ENCODE measurements around the gene ABTB2. TPM values are rescaled to one million over a fixed set of nuclear protein-coding genes. Genes with fewer than 3 reads are reported as not detected.
A peak's percentile ranks its signal among the peaks of the same experiment; 100 is the strongest.

Gene ABTB2
- total and polyA plus RNA-seq, 7 donors: 4.5 to 24.7 (median 18.5) TPM

DNA sequence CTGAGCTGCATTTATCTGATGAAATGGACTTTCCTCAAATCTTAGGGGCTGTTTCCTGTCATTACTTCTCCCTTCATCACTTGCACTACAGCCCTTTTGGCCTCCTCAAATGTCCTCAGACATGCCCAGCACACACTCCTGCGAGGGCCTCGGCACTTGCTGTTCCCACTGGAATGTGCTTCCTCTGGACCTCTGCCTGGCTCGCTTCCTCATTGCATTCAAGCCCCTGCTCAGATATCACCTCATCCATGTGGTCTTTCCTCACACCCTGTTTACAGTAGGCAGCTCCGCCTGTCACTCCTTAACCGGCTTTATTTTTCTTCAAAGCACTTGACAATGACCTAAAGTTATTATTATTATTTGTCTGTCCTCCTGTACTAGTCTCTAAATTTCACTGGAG is 243.3 kb downstream of the ABTB2 start:
- Histone ChIP-seq H3K27ac (no peak overlapping the region), H3K4me3 (no peak overlapping the region), H3K4me1 (no peaks in the 10 kb centered on the region), H3K9me3 (no peaks in the 10 kb centered on the region), H3K27me3 (ENCODE audit: insufficient read depth in 3 of 3, low read length in 2 of 3) (no peaks in the 10 kb centered on the region), H3K36me3 (ENCODE audit: insufficient read depth in 1 of 2, low read depth in 1 of 2) (peaks cover 32 to 100% of the 10 kb centered on the region in 2 donors)
- peak; percentile 31 to 78 (median 70) for ATAC-seq
- DNase-seq: no peak
- 33 to 72% (median 45%) methylated on average over 5 of the region's 5 CpGs for WGBS, 3 donors
- TF ChIP-seq, protein P1, sequence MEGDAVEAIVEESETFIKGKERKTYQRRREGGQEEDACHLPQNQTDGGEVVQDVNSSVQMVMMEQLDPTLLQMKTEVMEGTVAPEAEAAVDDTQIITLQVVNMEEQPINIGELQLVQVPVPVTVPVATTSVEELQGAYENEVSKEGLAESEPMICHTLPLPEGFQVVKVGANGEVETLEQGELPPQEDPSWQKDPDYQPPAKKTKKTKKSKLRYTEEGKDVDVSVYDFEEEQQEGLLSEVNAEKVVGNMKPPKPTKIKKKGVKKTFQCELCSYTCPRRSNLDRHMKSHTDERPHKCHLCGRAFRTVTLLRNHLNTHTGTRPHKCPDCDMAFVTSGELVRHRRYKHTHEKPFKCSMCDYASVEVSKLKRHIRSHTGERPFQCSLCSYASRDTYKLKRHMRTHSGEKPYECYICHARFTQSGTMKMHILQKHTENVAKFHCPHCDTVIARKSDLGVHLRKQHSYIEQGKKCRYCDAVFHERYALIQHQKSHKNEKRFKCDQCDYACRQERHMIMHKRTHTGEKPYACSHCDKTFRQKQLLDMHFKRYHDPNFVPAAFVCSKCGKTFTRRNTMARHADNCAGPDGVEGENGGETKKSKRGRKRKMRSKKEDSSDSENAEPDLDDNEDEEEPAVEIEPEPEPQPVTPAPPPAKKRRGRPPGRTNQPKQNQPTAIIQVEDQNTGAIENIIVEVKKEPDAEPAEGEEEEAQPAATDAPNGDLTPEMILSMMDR (IDR thresholded peaks at IDR 0.05): no peak
- intact Hi-C loops (cut with DNase I): loop anchor here in 1 of 2 donors (10.0 kb wide), 1 partner anchor 120 kb away; no protein-coding TSS in a partner anchor

DNA sequence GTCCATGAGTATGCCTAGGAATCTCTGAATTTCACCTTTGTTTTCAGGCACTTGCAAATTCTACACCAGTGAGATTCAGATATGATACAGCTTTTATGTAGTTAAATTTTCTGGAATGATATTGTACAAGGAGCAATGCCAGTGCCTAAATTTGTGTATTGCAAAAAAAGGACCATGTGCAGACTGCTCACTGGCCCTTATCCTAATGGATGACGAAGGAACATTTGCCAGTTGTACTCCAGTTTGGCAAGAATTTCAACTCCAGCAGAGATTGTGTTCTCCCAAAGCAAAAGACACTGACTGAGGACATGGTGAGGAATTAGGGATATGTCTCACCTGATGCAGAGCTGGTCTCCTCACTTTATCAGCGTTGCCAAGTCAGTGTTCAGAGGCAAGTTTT is 243.8 kb downstream of the ABTB2 start:
- H3K4me3 ChIP-seq: no peak overlapping the region
- H3K36me3 ChIP-seq (ENCODE audit: insufficient read depth in 1 of 2, low read depth in 1 of 2): peaks cover 34 to 100% of the 10 kb centered on the region in 2 donors
- intact Hi-C loops (cut with DNase I): loop anchor here in 1 of 2 donors (10.0 kb wide), 1 partner anchor 119 kb away; no protein-coding TSS in a partner anchor
- ATAC-seq (no peak), DNase-seq (no peak)
- no peak overlapping the region for H3K27ac ChIP-seq
- TF ChIP-seq, protein P1 (IDR thresholded peaks at IDR 0.05): no peak
- 60 to 92% (median 78%) methylated on average over 2 of the region's 2 CpGs for WGBS, 3 donors
- H3K27me3 ChIP-seq (ENCODE audit: insufficient read depth in 3 of 3, low read length in 2 of 3): no peaks in the 10 kb centered on the region
- H3K9me3 ChIP-seq: no peaks in the 10 kb centered on the region
- H3K4me1 ChIP-seq: no peaks in the 10 kb centered on the region

DNA sequence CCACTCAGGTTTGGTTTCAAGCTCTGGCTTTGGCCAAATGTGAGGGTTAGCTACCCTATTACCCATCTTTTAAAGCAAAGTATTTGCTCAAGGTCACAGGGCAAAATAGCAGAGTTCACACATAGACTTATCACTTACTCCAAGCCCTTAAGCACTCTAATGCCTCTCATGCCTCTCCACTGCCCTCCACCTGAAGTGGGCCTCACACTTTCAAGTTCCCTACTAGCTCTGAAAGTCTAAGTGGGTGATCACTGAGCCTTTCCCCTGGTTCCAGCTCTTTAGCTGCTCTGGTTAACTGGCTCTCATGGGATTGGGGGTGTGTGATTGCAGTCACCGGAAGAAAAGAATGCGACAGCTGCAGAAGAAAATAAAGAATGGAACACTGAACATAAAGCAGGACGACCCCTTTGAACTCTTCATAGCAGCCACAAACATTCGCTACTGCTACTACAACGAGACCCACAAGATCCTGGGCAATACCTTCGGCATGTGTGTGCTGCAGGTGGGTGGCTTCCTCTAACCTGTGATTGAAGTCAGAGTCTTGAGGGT is 246.0 kb downstream of the ABTB2 start:
- DNase-seq: no peak
- Histone ChIP-seq H3K4me3 (no peak overlapping the region), H3K27ac (no peak overlapping the region), H3K27me3 (ENCODE audit: insufficient read depth in 3 of 3, low read length in 2 of 3) (no peaks in the 10 kb centered on the region), H3K4me1 (peaks cover 12% of the 10 kb centered on the region), H3K9me3 (no peaks in the 10 kb centered on the region), H3K36me3 (ENCODE audit: insufficient read depth in 1 of 2, low read depth in 1 of 2) (peaks cover 33 to 94% of the 10 kb centered on the region in 2 donors)
- TF ChIP-seq, protein P1 (IDR thresholded peaks at IDR 0.05): no peak
- intact Hi-C loops (cut with DNase I): loop anchor here in 1 of 2 donors (10.0 kb wide), 1 partner anchor 117 kb away; no protein-coding TSS in a partner anchor
- WGBS, 3 donors: 83 to 86% (median 84%) methylated on average over 6 of the region's 6 CpGs
- ATAC-seq: no peak

DNA sequence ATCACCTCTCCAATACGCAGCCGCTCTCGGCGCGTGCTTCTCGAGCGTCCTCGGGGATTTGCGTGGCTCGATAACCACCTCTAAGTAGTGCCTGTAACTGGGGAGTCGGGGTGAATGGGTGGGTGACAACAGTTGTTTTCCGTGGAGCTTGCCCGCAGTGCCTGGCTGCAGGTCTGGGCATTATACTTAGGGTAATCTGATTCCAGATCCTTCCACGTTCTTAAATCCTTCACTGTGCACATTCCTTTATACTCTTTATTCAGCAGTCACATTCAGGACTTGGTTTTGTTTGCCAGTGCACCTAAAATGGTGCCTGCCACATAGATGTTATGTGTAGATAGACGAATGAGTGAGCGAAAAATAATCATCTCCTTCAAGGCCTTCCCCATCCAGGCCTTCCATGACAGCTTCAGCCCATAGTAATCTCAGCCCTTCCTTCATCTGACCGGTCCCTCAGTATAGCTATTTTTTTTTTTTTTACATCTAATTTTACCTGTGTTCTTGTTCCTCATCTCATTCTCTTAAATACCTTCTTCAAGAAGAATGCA is 251.8 kb downstream of the ABTB2 start:
- Histone ChIP-seq H3K27ac (peak overlapping the region; percentile 96), H3K4me3 (peak overlapping the region; percentile 91), H3K9me3 (no peaks in the 10 kb centered on the region), H3K36me3 (ENCODE audit: insufficient read depth in 1 of 2, low read depth in 1 of 2) (peaks cover 11 to 55% of the 10 kb centered on the region in 2 donors), H3K27me3 (ENCODE audit: insufficient read depth in 3 of 3, low read length in 2 of 3) (no peaks in the 10 kb centered on the region), H3K4me1 (peaks cover 26% of the 10 kb centered on the region)
- no peak for DNase-seq
- TF ChIP-seq, protein P1 (IDR thresholded peaks at IDR 0.05): no peak
- 1 to 2% (median 1%) methylated on average over 17 of the region's 17 CpGs for WGBS, 3 donors
- peak in 2 of 4 donors; percentile 24 to 32 for ATAC-seq
- intact Hi-C loops (cut with DNase I): loop anchor here (2.0 to 10.0 kb wide), 4 partner anchors 51 to 253 kb away; partner anchors contain the start of genes CAPRIN1 (in 2 of the 2) and ABTB2 (in 1 of the 2)

Data from psoas muscle (tissue), 8 donors.